ENCODE measurements around the gene NVL.
"Not testable (repeated sequence)": the region's sequence is repeated elsewhere in the genome, so short reads cannot be mapped to it uniquely, and the experiment has no call there.

DNA sequence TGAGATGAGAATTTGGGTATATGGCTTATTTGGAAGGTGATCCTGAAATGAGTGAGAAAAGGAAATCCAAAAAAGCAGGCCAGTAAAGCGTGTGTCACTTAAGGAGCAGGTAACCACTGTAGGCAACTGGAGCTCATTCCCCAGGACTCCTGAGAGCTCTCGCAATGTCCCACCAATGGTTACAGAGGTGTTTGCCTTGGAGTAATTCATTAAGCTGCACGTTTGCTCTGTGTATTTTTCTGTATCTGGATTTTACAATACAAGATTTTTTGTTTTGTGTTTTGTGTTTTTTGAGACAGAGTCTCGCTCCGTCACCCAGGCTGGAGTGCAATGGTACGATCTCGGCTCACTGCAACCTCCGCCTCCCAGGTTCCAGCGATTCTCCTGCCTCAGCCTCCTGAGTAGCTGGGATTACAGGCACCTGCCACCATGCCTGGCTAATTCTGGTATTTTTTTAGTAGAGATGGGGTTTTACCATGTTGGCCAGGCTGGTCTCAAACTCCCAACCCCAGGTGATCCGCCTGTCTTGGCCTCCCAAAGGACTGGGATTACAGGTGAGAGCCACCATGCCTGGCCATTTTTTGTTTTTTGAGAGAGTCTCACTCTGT lies 123.9 kb downstream of the NVL start:
- TF ChIP-seq, protein P1, sequence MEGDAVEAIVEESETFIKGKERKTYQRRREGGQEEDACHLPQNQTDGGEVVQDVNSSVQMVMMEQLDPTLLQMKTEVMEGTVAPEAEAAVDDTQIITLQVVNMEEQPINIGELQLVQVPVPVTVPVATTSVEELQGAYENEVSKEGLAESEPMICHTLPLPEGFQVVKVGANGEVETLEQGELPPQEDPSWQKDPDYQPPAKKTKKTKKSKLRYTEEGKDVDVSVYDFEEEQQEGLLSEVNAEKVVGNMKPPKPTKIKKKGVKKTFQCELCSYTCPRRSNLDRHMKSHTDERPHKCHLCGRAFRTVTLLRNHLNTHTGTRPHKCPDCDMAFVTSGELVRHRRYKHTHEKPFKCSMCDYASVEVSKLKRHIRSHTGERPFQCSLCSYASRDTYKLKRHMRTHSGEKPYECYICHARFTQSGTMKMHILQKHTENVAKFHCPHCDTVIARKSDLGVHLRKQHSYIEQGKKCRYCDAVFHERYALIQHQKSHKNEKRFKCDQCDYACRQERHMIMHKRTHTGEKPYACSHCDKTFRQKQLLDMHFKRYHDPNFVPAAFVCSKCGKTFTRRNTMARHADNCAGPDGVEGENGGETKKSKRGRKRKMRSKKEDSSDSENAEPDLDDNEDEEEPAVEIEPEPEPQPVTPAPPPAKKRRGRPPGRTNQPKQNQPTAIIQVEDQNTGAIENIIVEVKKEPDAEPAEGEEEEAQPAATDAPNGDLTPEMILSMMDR (IDR thresholded peaks at IDR 0.05) = not testable (repeated sequence)
- TF ChIP-seq, protein P2, sequence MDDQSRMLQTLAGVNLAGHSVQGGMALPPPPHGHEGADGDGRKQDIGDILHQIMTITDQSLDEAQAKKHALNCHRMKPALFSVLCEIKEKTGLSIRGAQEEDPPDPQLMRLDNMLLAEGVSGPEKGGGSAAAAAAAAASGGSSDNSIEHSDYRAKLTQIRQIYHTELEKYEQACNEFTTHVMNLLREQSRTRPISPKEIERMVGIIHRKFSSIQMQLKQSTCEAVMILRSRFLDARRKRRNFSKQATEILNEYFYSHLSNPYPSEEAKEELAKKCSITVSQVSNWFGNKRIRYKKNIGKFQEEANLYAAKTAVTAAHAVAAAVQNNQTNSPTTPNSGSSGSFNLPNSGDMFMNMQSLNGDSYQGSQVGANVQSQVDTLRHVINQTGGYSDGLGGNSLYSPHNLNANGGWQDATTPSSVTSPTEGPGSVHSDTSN (IDR thresholded peaks at IDR 0.05) = not testable (repeated sequence)

Measured in A549 (cell line).